ENCODE measurements around the gene SH3BGR.

Gene SH3BGR

GRCh38 chr21:39511102-39511501, 59.3 kb downstream of the SH3BGR start:
- ATAC-seq (ENCODE audit: low read depth) (no peak), DNase-seq (ENCODE audit: low spot score in 2 of 2) (no peak)
- Mint-ChIP-seq H3K9me3 (peaks cover 3% of the 10 kb centered on the region), H3K4me3 (no peak overlapping the region), H3K27me3 (peaks cover 5% of the 10 kb centered on the region), H3K27ac (no peak overlapping the region), H3K36me3 (peaks cover 3% of the 10 kb centered on the region), H3K4me1 (peaks cover 2% of the 10 kb centered on the region)

- peaks cover 6% of the 10 kb centered on the region for H3K27me3 Mint-ChIP-seq
- H3K4me3 Mint-ChIP-seq, result no peak overlapping the region
- DNase-seq (ENCODE audit: low spot score in 2 of 2) (no peak), ATAC-seq (ENCODE audit: low read depth) (no peak)
- H3K27ac Mint-ChIP-seq, result no peak overlapping the region
- peaks cover 6% of the 10 kb centered on the region for H3K4me1 Mint-ChIP-seq
- H3K9me3 Mint-ChIP-seq, result no peaks in the 10 kb centered on the region
- no peaks in the 10 kb centered on the region for H3K36me3 Mint-ChIP-seq
Observed at GRCh38 chr21:39513735-39514134, 62.0 kb downstream of the SH3BGR start.

DNA sequence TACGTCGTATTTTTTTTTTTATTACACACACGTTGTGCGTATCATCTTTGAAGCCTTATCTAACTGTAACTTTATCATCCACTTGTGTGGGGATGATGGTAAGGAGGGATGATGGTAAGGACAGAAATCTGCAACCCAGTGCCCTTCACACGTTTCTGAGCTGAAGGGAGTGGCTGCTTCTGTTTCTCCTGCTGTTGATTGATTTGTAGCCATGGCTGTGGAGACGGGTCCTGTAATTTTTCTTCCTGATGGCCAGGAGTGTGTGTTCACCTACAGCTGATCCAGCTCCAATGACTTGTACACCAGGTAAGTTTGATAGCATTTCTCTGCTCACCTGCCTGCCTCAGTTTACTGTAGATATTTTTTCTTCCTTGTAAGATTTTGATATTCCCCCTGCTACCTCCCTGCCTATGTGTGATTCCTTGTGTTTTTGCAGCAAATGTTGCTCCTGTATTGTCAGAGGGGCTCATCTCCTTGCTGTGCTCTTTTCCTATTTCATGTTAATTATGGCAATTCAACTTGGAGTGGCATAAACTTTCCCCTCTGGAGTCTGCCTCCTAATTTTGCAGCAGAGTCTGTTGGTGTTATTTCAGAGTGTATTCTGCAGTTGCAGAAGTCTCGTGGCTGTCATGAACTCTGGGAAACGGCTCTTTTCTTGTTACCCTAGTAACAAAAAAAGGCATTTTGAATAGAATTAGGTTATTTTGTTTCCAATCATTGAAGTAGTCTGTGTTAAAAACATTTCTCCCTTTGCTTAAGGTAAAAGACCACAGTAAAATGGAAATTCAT, 64.1 kb downstream of the SH3BGR start:
- Mint-ChIP-seq H3K9me3 (no peaks in the 10 kb centered on the region), H3K36me3 (no peaks in the 10 kb centered on the region), H3K4me1 (peaks cover 6% of the 10 kb centered on the region), H3K27ac (no peak overlapping the region), H3K4me3 (no peak overlapping the region), H3K27me3 (peaks cover 8% of the 10 kb centered on the region)
- DNase-seq (ENCODE audit: low spot score in 2 of 2) (no peak), ATAC-seq (ENCODE audit: low read depth) (no peak)

DNA sequence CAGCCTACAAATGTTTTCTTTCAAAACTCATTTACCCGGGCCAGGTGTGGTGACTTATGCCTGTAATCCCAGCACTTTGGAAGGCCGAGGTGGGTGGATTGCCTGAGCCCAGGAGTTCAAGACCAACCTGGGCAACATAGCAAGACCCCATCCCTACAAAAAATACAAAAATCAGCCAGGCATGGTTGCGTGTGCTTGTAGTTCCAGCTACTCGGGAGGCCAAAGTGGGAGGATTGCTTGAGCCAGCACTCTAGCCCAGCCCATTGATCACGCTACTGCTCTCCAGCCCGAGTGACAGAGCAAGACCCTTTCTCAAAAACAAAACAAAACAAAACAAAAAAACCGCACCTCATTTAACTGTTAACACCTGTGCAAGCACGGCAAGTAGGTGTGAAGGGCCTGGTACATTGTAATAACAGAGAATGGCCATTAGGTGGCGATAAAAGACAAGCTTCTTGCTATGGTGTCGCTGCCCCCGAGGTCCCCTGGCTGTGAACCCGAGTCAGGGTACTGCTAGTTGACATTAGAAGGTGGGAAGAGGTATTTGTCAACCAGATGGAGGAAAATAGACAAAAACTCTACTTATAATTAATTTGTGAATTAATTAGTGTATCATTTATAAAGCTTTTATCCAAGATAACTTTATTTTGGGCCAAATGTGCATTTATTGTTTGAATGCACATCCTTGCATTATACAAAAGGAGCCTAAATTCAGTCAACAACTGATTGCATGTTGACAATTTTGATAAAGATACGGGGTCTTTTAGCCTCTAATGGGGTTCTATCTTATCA, 66.5 kb downstream of the SH3BGR start:
- H3K27me3 Mint-ChIP-seq, result peaks cover 3% of the 10 kb centered on the region
- no peak overlapping the region for H3K4me3 Mint-ChIP-seq
- H3K27ac Mint-ChIP-seq, result no peak overlapping the region
- H3K9me3 Mint-ChIP-seq, result no peaks in the 10 kb centered on the region
- peaks cover 4% of the 10 kb centered on the region for H3K4me1 Mint-ChIP-seq
- peak; percentile 72 for ATAC-seq (ENCODE audit: low read depth)
- no peaks in the 10 kb centered on the region for H3K36me3 Mint-ChIP-seq
- peak; percentile 33 to 47 for DNase-seq (ENCODE audit: low spot score in 2 of 2)

GRCh38 chr21:39518847-39519210, 67.1 kb downstream of the SH3BGR start:
- peaks cover 3% of the 10 kb centered on the region for H3K27me3 Mint-ChIP-seq
- no peak overlapping the region for H3K27ac Mint-ChIP-seq
- no peaks in the 10 kb centered on the region for H3K36me3 Mint-ChIP-seq
- peaks cover 4% of the 10 kb centered on the region for H3K4me1 Mint-ChIP-seq
- H3K9me3 Mint-ChIP-seq, result no peaks in the 10 kb centered on the region
- no peak overlapping the region for H3K4me3 Mint-ChIP-seq
- no peak for ATAC-seq (ENCODE audit: low read depth)
- no peak for DNase-seq (ENCODE audit: low spot score in 2 of 2)

GRCh38 chr21:39519835-39520234, 68.1 kb downstream of the SH3BGR start:
- no peak for ATAC-seq (ENCODE audit: low read depth)
- Mint-ChIP-seq H3K27ac (no peak overlapping the region), H3K36me3 (no peaks in the 10 kb centered on the region), H3K27me3 (peaks cover 3% of the 10 kb centered on the region), H3K4me1 (peaks cover 4% of the 10 kb centered on the region), H3K9me3 (no peaks in the 10 kb centered on the region), H3K4me3 (no peak overlapping the region)
- DNase-seq (ENCODE audit: low spot score in 2 of 2), result no peak

DNA sequence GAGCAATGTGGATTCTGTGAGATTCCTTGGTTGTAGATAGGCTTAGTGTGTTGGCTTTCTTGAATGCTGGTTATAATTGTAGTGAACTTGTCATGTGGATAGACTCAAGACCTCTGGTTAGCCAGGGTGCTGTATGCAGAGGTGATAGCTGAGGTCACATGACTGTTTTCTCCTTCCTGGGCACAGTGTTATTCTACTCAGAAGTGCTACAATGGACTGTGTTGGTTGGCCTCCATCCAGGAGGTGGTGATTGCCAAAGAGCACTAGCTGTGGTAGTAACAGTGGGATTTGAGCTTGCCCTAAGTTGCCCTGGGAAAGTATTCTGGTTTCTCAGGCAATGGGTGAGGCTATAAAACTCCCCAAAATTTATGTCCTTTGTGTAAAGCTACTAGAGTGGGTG, 71.6 kb downstream of the SH3BGR start:
- Mint-ChIP-seq H3K27ac (no peak overlapping the region), H3K9me3 (no peaks in the 10 kb centered on the region), H3K27me3 (peaks cover 8% of the 10 kb centered on the region), H3K36me3 (no peaks in the 10 kb centered on the region), H3K4me1 (peaks cover under 1% of the 10 kb centered on the region), H3K4me3 (no peak overlapping the region)
- DNase-seq (ENCODE audit: low spot score in 2 of 2) (no peak), ATAC-seq (ENCODE audit: low read depth) (no peak)

GRCh38 chr21:39523915-39524314, 72.1 kb downstream of the SH3BGR start:
- Mint-ChIP-seq H3K27me3 (peaks cover 7% of the 10 kb centered on the region), H3K9me3 (no peaks in the 10 kb centered on the region), H3K27ac (no peak overlapping the region), H3K4me3 (no peak overlapping the region), H3K4me1 (no peaks in the 10 kb centered on the region), H3K36me3 (no peaks in the 10 kb centered on the region)
- DNase-seq (ENCODE audit: low spot score in 2 of 2) (no peak), ATAC-seq (ENCODE audit: low read depth) (no peak)

DNA sequence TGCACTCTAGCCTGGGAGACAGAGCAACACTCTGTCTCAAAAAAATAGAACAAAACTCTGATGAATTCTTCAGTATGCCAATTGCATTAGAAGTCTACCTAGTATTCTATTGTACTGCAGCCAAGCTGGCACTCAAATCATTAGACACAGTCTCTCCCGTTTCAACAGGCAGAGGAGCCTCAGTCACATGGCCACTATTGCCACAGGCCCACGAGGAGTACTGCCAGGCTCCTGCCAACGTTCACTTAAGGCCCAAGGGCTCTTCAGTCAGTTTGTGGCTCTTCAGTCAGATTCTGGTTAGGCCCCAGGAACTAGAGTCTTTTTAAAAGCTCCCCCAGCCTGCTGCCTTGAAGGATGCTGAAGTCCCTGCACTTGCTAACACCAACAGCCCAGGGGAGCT, 73.4 kb downstream of the SH3BGR start:
- no peak for DNase-seq (ENCODE audit: low spot score in 2 of 2)
- Mint-ChIP-seq H3K9me3 (no peaks in the 10 kb centered on the region), H3K27me3 (peaks cover 7% of the 10 kb centered on the region), H3K27ac (no peak overlapping the region), H3K4me3 (no peak overlapping the region), H3K4me1 (no peaks in the 10 kb centered on the region), H3K36me3 (no peaks in the 10 kb centered on the region)
- no peak for ATAC-seq (ENCODE audit: low read depth)

- H3K4me3 Mint-ChIP-seq, result no peak overlapping the region
- no peaks in the 10 kb centered on the region for H3K36me3 Mint-ChIP-seq
- peaks cover 7% of the 10 kb centered on the region for H3K27me3 Mint-ChIP-seq
- H3K9me3 Mint-ChIP-seq, result no peaks in the 10 kb centered on the region
- DNase-seq (ENCODE audit: low spot score in 2 of 2) (no peak), ATAC-seq (ENCODE audit: low read depth) (no peak)
- no peak overlapping the region for H3K27ac Mint-ChIP-seq
- H3K4me1 Mint-ChIP-seq, result no peaks in the 10 kb centered on the region
Observed at GRCh38 chr21:39525601-39526000, 73.8 kb downstream of the SH3BGR start.

DNA sequence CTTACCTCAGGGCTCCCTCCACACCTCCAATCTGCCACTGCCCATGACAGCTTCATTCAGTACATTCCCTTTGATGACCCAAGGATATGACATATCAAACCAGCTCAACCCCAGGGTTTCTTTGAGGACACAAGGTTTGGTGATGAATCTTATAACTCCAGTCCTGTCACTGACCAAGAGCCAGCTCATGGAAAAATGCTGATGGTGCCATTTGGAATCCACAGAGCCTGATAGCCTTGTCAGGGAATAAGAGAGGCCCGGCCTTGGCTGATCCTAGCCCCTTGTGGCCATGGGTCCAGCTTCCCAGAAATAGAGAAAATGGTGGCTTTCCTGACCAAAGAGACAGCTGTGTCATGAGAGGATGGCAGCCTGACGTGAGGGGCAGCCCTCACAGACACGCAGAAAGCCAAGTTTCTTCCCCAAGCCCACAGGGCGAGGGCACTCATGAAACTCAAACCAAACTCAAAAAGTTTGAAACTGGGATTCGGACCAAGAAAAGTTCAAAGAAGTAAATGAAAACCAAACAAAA, 75.4 kb downstream of the SH3BGR start:
- Mint-ChIP-seq H3K9me3 (no peaks in the 10 kb centered on the region), H3K4me1 (no peaks in the 10 kb centered on the region), H3K36me3 (no peaks in the 10 kb centered on the region), H3K4me3 (no peak overlapping the region), H3K27me3 (peaks cover 8% of the 10 kb centered on the region), H3K27ac (no peak overlapping the region)
- ATAC-seq (ENCODE audit: low read depth), result no peak
- DNase-seq (ENCODE audit: low spot score in 2 of 2), result no peak

GRCh38 chr21:39527664-39528381, 76.1 kb downstream of the SH3BGR start:
- no peaks in the 10 kb centered on the region for H3K36me3 Mint-ChIP-seq
- no peak overlapping the region for H3K4me3 Mint-ChIP-seq
- no peak overlapping the region for H3K27ac Mint-ChIP-seq
- H3K9me3 Mint-ChIP-seq, result no peaks in the 10 kb centered on the region
- DNase-seq (ENCODE audit: low spot score in 2 of 2) (no peak), ATAC-seq (ENCODE audit: low read depth) (no peak)
- H3K4me1 Mint-ChIP-seq, result no peaks in the 10 kb centered on the region
- H3K27me3 Mint-ChIP-seq, result peaks cover 8% of the 10 kb centered on the region

GRCh38 chr21:39529026-39529425, 77.3 kb downstream of the SH3BGR start:
- Mint-ChIP-seq H3K27me3 (peaks cover 8% of the 10 kb centered on the region), H3K36me3 (no peaks in the 10 kb centered on the region), H3K4me3 (no peak overlapping the region), H3K9me3 (no peaks in the 10 kb centered on the region), H3K4me1 (no peaks in the 10 kb centered on the region), H3K27ac (no peak overlapping the region)
- ATAC-seq (ENCODE audit: low read depth) (no peak), DNase-seq (ENCODE audit: low spot score in 2 of 2) (no peak)

GRCh38 chr21:39531064-39531463, 79.3 kb downstream of the SH3BGR start:
- ATAC-seq (ENCODE audit: low read depth) (no peak), DNase-seq (ENCODE audit: low spot score in 2 of 2) (no peak)
- Mint-ChIP-seq H3K27ac (no peak overlapping the region), H3K27me3 (peaks cover 8% of the 10 kb centered on the region), H3K4me3 (no peak overlapping the region), H3K4me1 (no peaks in the 10 kb centered on the region), H3K9me3 (no peaks in the 10 kb centered on the region), H3K36me3 (no peaks in the 10 kb centered on the region)
